GM10266 (cell line): ENCODE data around the gene ZNF521.

Source experiments
- DNase-seq: peaks from one replicate; pipeline ENCODE4 v3.0.0; 2012; ENCODE audit errors: extremely low spot score
- TF ChIP-seq, protein P1 (sequence below): IDR thresholded peaks from 2 replicates; pipeline ENCODE4 v1.5.1; 2012; ENCODE audit warnings: mild to moderate bottlenecking, low read depth; ENCODE audit not compliant: control insufficient read depth, insufficient read depth; ENCODE audit errors: missing control alignments

Gene ZNF521

DNA sequence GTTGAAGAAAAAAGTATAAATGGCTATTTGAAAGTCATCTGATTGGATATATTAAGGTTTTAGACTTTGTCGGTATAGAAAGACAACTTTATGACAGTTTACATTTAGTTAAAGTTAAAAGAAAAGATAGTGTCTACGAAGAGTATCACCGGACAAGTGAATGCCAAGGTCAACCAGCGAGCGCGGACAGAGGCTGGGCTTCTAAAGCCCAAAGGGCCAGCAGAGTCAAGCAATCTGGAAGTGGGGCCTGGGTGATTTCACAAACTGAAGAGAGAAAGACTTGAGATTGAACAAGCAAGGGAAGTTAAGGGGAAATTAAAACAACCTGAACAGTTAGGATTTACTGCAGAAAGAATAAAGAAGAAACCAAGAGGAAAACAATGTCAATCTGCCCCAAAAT is 16.3 kb downstream of the ZNF521 start:
- no peak for DNase-seq
- TF ChIP-seq, protein P1, sequence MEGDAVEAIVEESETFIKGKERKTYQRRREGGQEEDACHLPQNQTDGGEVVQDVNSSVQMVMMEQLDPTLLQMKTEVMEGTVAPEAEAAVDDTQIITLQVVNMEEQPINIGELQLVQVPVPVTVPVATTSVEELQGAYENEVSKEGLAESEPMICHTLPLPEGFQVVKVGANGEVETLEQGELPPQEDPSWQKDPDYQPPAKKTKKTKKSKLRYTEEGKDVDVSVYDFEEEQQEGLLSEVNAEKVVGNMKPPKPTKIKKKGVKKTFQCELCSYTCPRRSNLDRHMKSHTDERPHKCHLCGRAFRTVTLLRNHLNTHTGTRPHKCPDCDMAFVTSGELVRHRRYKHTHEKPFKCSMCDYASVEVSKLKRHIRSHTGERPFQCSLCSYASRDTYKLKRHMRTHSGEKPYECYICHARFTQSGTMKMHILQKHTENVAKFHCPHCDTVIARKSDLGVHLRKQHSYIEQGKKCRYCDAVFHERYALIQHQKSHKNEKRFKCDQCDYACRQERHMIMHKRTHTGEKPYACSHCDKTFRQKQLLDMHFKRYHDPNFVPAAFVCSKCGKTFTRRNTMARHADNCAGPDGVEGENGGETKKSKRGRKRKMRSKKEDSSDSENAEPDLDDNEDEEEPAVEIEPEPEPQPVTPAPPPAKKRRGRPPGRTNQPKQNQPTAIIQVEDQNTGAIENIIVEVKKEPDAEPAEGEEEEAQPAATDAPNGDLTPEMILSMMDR = no peak

DNA sequence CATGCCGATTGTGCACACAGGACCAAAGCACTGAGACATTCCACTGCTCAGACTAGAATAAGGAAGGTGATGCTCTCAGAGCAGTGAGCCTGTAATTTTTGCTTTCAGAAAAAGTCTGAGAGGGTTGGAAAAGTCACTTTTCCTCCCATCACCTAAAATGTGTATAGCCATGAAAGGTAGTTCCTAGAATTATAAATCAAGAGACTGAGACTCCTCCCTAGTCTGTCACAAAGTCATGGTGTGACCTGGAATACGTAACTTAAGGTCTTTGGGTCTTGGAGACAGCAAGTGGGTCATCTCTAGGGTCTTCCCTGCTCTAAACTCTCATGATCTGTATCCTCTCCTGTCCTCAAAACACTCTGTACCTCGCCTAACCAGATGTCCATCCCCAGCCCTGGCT is 16.9 kb downstream of the ZNF521 start:
- no peak for DNase-seq
- TF ChIP-seq, protein P1 = no peak

DNA sequence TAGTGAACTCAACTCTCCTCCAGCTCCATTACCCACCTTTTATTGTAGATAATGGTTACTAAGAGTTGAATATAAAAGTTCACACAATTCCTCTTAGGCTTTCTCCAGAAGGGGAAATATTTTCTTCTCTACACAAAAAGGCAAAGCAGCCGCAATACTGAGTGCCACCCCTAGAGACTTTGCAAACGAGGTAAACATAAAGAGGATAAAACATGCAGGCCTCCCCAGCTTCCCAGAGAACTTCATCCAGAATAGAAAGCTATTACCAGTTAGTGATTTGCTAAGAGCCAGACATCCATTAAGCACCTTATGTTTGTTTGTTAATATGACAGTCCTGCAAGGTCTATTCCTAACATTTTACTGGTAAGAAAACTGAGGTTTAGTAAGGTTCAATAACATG is 17.4 kb downstream of the ZNF521 start:
- DNase-seq = no peak
- TF ChIP-seq, protein P1 = no peak

DNA sequence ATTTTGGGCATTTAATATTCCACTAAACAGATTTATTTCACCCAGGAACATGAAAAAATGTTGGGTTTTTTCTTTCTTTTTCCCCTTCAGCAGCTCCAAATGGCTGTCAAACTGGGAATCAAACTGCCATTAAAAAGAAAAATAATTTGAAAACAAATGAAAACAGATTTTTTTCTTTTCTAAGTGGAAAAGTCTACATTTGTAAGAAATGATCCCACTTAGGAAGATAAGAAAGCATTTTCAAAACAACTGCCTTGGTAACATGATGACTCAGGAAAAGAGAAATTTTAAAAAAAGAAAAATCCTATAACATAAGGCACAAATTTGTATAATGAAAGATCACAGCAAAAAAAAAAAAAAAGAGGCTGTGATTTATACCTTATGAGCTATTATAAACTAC is 20.0 kb downstream of the ZNF521 start:
- TF ChIP-seq, protein P1 = no peak
- DNase-seq = no peak

DNA sequence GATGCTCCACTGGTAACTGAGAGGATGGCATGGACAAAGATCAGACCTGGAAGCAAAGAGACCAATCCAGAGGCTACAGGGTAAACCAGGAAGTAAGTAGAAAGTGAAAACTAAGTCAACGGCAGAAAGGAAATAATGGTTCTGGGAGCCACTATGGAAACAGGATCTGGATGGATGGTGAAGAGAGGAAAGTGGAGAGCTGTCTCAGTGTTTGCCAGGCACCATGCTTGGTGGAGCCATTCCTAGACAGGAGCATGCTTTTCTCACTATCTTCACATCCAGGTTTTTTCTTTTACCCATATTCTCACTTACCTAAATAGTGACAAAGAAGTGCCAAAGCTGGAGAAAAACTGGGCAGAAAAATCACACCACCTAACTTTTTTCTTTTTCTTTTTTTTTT is 22.2 kb downstream of the ZNF521 start:
- DNase-seq = no peak

DNA sequence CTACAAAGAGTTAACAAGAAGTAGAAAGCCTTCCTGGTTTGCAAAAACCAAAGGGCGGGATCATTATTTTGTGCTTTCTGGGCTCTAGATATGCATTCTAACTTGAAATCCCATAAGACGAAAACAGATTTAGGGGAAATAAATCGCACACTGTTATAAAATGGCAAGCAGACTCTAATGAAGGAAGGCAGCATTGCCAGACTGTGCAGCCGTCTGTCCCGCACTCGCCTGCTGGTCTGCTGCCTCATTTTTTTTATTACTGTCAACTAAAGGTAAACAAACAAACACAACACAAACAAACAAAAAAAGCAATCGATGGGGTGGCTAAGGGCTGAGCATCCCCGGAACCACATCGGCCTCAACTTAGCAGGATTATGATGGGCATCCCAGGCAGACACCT is 24.4 kb downstream of the ZNF521 start:
- no peak for DNase-seq
- TF ChIP-seq, protein P1 = no peak

More for the DNA sequence above, 22.2 kb downstream of the ZNF521 start:
- TF ChIP-seq, protein P1 = no peak

DNA sequence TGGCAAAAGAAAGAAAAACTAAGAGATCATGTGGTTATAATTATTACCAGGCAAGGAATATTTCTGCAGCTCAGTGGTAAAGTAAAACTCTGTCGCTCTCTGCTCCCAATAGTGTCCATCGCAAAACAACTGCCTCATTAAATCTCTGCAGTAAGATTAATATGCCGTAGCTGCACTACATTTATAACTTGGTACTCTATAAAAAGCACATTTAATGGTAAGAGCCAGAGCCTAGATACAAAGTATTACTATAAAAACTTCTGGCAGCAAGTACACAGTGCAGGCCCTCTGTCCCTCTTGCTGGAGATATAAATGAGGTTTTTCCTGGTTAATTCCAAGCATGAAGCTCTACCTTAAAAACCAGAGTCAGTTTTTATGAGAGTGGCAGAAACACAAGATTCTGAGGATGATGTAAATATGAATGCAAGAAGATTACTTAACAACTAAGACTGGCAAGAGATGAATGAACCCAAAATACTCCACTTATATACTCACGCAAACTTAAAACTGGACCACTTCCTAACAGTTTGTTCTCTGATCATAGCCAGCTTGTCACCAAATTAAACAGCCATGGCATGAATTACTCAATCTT is 25.5 kb downstream of the ZNF521 start:
- TF ChIP-seq, protein P1 = no peak
- DNase-seq = no peak
